Measurements from ENCODE around the gene CBX6. TPM values are rescaled to one million over a fixed set of nuclear protein-coding genes. Genes with fewer than 3 reads are reported as not detected.

CBX6 gene
- polyA plus RNA-seq, 1 donor (not counting 4 experiments of a cell fraction or from before 2014, with no cell fraction given): 4.1 TPM

DNA sequence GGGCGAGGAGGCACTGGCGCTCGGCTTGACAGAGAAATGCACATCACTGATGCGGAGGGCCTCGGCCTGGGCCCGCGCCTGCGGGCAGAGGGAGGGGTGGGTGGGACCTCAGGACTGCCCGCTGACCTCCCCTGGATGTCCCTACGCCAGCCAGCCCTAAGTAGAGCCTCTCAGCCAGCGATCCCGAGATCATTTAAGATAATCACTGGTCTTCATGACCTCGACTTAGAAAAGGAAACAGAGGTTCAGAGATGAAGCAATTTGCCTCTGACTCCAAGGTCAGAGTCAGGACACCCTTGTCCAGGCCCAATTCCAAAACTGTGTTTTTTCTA lies 4.9 kb downstream of the CBX6 start:
- H3K4me1 ChIP-seq (ENCODE audit: control insufficient read depth, extremely low read depth, insufficient read depth, low read length): peaks cover 21% of the 10 kb centered on the region
- FAIRE-seq (no peak), DNase-seq (ENCODE audit: low read depth, low spot score) (no peak)
- H4K20me1 ChIP-seq (ENCODE audit: control insufficient read depth, extremely low read depth, insufficient read depth, low read length): no peaks in the 10 kb centered on the region
- H3K27ac ChIP-seq (ENCODE audit: control insufficient read depth, insufficient read depth, low read length): no peak overlapping the region
- H3K9ac ChIP-seq (ENCODE audit: control insufficient read depth, extremely low read depth, insufficient read depth, low read length): no peak overlapping the region
- no peak overlapping the region for H2AFZ ChIP-seq (ENCODE audit: control insufficient read depth, low read length)
- dilution Hi-C loops (cut with MboI; ENCODE audit: extremely low pct_ligation_motif_present, low sequenced_read_pairs): no loop called here
- no peaks in the 10 kb centered on the region for H3K79me2 ChIP-seq (ENCODE audit: control insufficient read depth, insufficient read depth, low read length)
- H3K4me3 ChIP-seq (ENCODE audit: control insufficient read depth in 2 of 3, extremely low read depth in 1 of 3, insufficient read depth in 2 of 3, low read depth in 1 of 3, low read length in 3 of 3): no peak overlapping the region
- H3K9me3 ChIP-seq (ENCODE audit: control insufficient read depth, low read depth, low read length): no peaks in the 10 kb centered on the region
- peaks cover 0 to 2% of the 10 kb centered on the region in 2 experiments for H3K36me3 ChIP-seq (ENCODE audit: control insufficient read depth in 2 of 2, extremely low read depth in 1 of 2, insufficient read depth in 2 of 2, low read length in 2 of 2)
- TF ChIP-seq EZH2 (IDR thresholded peaks at IDR 0.05; ENCODE audit: low read length): no peak
- TF ChIP-seq, protein P1, sequence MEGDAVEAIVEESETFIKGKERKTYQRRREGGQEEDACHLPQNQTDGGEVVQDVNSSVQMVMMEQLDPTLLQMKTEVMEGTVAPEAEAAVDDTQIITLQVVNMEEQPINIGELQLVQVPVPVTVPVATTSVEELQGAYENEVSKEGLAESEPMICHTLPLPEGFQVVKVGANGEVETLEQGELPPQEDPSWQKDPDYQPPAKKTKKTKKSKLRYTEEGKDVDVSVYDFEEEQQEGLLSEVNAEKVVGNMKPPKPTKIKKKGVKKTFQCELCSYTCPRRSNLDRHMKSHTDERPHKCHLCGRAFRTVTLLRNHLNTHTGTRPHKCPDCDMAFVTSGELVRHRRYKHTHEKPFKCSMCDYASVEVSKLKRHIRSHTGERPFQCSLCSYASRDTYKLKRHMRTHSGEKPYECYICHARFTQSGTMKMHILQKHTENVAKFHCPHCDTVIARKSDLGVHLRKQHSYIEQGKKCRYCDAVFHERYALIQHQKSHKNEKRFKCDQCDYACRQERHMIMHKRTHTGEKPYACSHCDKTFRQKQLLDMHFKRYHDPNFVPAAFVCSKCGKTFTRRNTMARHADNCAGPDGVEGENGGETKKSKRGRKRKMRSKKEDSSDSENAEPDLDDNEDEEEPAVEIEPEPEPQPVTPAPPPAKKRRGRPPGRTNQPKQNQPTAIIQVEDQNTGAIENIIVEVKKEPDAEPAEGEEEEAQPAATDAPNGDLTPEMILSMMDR (optimal IDR thresholded peaks at IDR 0.05 in 1 of 3, IDR thresholded peaks at IDR 0.05 in 1 of 3, conservative IDR thresholded peaks at IDR 0.05 in 1 of 3; ENCODE audit: extremely low read depth in 1 of 3, insufficient read depth in 2 of 3, low read length in 3 of 3): no peak
- no peaks in the 10 kb centered on the region for H3K9me1 ChIP-seq (ENCODE audit: control insufficient read depth, extremely low read depth, insufficient read depth, low read length)
- H3K27me3 ChIP-seq (ENCODE audit: control insufficient read depth, extremely low read depth, insufficient read depth, low read length): no peaks in the 10 kb centered on the region
- no peak overlapping the region for H3K4me2 ChIP-seq (ENCODE audit: control insufficient read depth, extremely low read depth, insufficient read depth, low read depth, low read length)

DNA sequence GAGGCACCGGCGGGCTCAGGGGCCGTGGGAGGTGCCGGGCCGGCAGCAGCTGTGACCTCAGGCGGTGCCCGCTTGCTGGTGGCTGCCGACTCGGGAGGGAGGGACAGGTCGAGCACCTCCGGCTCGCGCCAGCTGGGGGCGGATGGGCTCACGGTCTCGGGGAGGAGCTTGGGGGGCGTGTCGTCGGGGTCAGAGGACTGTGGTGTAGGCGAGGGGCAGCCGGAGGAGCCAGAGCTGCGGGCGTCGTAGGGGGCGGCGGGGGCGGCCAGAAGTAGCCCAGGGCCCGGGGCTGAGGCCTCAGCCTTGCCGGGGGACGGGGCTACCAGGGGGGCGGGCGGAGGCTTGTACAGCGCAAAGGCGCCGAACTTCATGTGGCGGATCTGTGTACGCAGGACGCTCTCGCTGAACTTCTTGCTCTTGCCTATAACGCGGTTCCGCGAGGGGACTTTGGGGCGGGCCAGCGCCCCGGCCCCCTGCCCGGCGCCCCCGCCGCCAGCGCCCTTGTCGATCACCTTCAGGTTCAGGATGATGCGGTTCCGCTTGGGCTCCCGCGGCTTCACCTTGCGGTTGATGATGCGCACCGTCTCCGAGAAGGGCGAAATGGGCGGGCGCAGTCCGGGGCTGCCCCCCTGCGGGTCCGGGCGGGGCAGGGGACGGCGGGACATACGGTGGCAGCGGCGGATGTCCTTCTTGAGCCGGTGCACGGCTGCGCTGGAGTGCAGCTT lies 5.5 kb downstream of the CBX6 start:
- Histone ChIP-seq H3K4me1 (ENCODE audit: control insufficient read depth, extremely low read depth, insufficient read depth, low read length) (peaks cover 21% of the 10 kb centered on the region), H3K27me3 (ENCODE audit: control insufficient read depth, extremely low read depth, insufficient read depth, low read length) (no peaks in the 10 kb centered on the region), H4K20me1 (ENCODE audit: control insufficient read depth, extremely low read depth, insufficient read depth, low read length) (no peaks in the 10 kb centered on the region), H3K9me3 (ENCODE audit: control insufficient read depth, low read depth, low read length) (no peaks in the 10 kb centered on the region), H3K79me2 (ENCODE audit: control insufficient read depth, insufficient read depth, low read length) (no peaks in the 10 kb centered on the region), H3K4me3 (ENCODE audit: control insufficient read depth in 2 of 3, extremely low read depth in 1 of 3, insufficient read depth in 2 of 3, low read depth in 1 of 3, low read length in 3 of 3) (no peak overlapping the region), H2AFZ (ENCODE audit: control insufficient read depth, low read length) (no peak overlapping the region), H3K9me1 (ENCODE audit: control insufficient read depth, extremely low read depth, insufficient read depth, low read length) (no peaks in the 10 kb centered on the region), H3K9ac (ENCODE audit: control insufficient read depth, extremely low read depth, insufficient read depth, low read length) (no peak overlapping the region), H3K27ac (ENCODE audit: control insufficient read depth, insufficient read depth, low read length) (no peak overlapping the region), H3K36me3 (ENCODE audit: control insufficient read depth in 2 of 2, extremely low read depth in 1 of 2, insufficient read depth in 2 of 2, low read length in 2 of 2) (peaks cover 0 to 2% of the 10 kb centered on the region in 2 experiments), H3K4me2 (ENCODE audit: control insufficient read depth, extremely low read depth, insufficient read depth, low read depth, low read length) (no peak overlapping the region)
- no peak for DNase-seq (ENCODE audit: low read depth, low spot score)
- no peak for TF ChIP-seq EZH2 (IDR thresholded peaks at IDR 0.05; ENCODE audit: low read length)
- TF ChIP-seq, protein P1 (optimal IDR thresholded peaks at IDR 0.05 in 1 of 3, IDR thresholded peaks at IDR 0.05 in 1 of 3, conservative IDR thresholded peaks at IDR 0.05 in 1 of 3; ENCODE audit: extremely low read depth in 1 of 3, insufficient read depth in 2 of 3, low read length in 3 of 3): no peak
- FAIRE-seq: no peak
- dilution Hi-C loops (cut with MboI; ENCODE audit: extremely low pct_ligation_motif_present, low sequenced_read_pairs): no loop called here
